Left lobe of liver (tissue), 2 donors: ENCODE results near the gene IFNA16. TPM values are rescaled to one million over a fixed set of nuclear protein-coding genes. Genes with fewer than 3 reads are reported as not detected.
"Not testable (repeated sequence)": the region's sequence is repeated elsewhere in the genome, so short reads cannot be mapped to it uniquely, and the experiment has no call there.

Experiments used
- ATAC-seq: fragments of 200-7000 bp; cut with Tn5 transposase; one replicate; pipeline ENCODE4 v1.9.1; 2020; ENCODE audit warnings: mild to moderate bottlenecking, moderate library complexity
- DNase-seq: peaks from one replicate; pipeline ENCODE4 v3.0.0-alpha.2; 2020; ENCODE audit warnings: low spot score
- total RNA-seq: library from RNA; stranded (reverse); gene quantifications from one replicate; pipeline ENCODE4 v1.2.1, GENCODE V29; 2021
- donor health status: DM: no; HTN: no; CAD: no; lungs with moderate emphysema.
- donor health status: DM: no; HTN: yes; CAD: no.

Gene IFNA16
- total RNA-seq, 1 donor from 2014 or later: not detected

DNA sequence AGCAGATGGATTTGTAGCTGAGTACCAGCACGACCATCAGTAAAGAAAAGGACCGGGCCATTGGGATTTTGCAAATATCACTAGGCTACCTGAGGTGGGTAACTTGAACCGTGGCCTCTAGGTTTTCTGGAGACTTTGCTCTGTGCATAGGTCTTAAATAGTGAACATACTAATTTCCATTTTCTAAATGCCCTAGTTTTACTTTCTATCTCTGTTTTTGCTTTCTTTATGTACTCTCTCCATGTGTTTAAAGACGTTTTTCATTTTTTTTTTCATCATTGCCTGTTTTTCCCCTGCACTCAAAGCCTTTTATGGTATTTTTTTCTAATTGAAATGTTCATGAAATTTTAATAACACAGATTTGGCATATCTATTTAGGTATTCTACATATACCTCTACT lies 15.0 kb downstream of the IFNA16 start, which contains the start of gene IFNA7:
TSS of gene IFNA7 (minus strand) at position 101 of the 400 bp plus-strand sequence. CDS start at position 61, 40 bp downstream.
- not testable (repeated sequence) for ATAC-seq, DNase-seq

DNA sequence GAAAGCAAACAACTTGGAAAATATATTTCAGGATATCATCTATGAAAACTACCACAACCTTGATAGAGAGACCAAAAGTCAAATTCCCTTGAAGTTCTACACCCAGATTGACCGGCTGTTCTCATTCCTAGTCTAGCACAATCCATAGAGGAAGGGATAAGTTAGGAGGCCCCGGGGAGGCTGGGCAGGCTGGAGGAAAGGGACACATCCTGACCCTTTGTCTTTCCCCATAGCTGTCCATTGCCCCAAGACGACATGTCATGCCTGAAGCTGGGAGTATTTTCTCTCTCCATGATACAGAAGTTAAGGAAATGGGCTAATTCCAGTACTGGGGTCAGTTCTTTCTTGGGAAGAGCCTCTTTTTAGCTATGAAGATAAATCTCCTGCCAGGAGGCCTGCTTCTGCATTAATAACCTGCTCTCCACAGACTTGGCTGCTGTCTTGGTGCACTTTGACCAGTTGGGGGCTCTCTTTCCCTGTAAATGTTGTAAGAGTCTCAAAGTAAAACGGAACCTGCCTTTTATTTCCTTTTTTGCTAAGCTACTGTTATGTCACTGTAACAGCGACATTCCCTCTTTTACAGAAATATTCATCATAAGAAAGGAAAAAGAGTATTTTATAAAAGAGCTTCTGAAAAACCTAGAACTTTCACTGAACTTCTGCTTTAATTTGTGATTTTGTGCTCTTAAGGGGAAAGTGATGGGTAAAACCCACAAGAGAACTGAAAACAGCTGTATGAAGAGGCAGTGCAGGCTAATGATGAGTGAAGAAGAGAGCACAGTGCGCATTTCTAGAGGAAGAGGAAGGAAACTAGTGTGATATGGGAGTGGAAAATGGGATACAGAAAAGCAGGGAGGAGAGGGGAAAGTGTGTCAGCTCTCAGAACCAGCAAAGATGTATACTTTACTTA lies 22.0 kb downstream of the IFNA16 start:
- peak; percentile 69 for ATAC-seq
- DNase-seq: not testable (repeated sequence)

GRCh38 chr9:21187487-21187886 lies 29.6 kb downstream of the IFNA16 start, which contains the start of gene IFNA4:
TSS of gene IFNA4 (minus strand) at chr9:21187587. CDS start at chr9:21187531, 56 bp downstream.
- ATAC-seq, DNase-seq: not testable (repeated sequence)

DNA sequence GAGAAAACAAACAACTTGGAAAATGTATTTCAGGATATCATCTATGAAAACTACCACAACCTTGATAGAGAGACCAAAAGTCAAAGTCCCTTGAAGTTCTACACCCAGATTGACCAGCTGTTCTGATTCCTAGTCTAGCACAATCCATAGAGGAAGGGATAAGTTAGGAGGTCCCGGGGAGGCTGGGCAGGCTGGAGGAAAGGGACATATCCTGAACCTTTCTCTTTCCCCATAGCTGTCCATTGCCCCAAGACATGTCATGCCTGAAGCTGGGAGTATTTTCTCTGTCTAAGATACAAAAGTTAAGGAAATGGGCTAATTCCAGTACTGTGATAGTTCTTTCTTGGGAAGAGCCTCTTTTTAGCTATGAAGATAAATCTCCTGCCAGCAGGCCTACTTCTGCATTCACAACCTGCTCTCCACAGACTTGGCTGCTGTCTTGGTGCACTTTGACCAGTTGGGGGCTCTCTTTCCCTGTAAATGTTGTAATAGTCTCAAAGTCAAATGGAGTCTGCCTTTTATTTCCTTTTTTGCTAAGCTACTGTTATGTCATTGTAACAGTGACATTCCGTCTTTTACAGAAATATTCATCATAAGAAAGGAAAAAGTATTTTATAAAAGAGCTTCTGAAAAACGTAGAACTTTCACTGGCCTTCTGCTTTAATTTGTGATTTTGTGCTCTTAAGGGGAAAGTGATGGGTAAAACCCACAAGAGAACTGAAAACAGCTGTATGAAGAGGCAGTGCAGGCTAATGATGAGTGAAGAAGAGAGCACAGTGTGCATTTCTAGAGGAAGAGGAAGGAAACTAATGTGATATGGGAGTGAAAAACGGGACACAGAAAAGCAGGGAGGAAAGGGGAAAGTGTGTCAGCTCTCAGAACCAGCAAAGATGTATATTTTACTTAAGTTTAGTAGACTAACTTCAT lies 34.0 kb downstream of the IFNA16 start:
- peak; percentile 66 for ATAC-seq
- not testable (repeated sequence) for DNase-seq

DNA sequence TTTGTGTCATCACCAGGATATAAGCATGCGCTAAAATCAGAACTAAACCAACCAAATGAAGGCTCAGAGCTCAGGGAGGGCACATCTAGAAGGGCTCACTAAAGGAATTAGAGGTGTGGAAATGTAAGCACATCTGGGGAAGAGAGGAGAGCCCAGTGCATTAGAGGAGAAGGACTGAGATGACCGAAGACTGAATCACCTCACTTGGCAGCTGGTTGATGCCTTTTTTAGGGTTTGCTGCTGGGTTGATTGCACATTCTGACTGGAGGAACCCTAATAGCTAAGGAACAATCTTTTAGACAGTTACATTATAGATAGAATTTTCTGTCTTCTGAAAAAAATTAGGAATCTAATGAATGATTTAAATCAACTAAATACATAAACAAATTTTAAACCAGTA lies 42.4 kb downstream of the IFNA16 start:
- ATAC-seq: no peak
- no peak for DNase-seq

DNA sequence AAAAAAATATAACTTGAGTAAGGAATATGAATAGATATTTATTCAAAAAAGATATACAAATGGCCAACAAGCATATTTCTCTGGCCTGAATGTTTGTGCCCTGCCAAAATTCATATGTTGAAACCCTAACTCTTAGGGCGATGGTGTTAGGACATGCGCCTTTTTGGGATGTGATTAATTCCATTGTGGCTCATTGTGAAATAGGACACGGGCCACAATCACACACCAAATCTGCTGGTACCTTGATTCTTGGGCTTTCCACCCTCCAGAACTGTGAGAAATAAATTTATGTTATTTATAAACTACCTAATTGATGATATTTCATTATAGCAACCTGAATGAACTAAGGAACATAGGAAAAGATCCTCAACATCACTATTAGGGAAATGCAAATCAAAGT lies 45.0 kb downstream of the IFNA16 start:
- ATAC-seq (no peak), DNase-seq (no peak)

DNA sequence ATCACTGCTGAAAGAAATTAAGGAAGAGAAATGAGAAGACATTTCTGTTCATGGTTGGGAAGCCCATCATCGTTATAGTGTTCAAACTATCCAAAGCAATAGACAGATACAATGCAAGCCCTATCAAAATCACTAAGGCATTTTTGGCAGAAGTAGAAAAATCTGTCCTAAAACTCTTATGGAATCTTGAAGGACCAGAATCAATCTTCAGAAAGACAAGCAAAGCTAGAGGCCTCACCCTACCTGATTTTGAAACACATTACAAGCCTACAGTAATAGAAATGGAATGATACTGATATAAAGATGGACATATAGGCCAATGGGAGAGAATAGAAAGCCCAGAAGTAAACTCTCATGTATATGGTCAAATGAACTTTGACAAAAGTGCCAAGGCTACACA lies 45.8 kb downstream of the IFNA16 start:
- ATAC-seq (no peak), DNase-seq (no peak)

DNA sequence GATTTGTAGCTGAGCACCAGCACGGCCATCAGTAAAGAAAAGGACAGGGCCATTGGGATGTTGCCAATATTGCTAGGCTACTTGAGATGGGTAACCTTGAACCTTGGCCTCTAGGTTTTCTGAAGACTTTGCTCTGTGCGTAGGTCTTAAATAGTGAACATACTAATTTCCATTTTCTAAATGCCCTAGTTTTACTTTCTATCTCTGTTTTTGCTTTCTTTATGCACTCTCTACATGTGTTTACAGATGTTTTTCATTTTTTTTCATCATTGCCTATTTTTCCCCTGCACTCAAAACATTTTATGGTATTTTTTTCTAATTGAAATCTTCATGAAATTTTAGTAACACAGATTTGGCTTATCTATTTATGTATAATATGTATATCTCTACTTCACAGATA lies 50.6 kb downstream of the IFNA16 start, which contains the start of gene IFNA21:
TSS of gene IFNA21 (minus strand) at position 101 of the 400 bp plus-strand sequence. CDS start at position 53, 48 bp downstream.
- not testable (repeated sequence) for ATAC-seq, DNase-seq

Other genes with a start within 250 kb of the IFNA16 start
- gene HACD4, start 185.7 kb downstream of the IFNA16 start, total RNA-seq: 0.13 TPM
- gene IFNB1, start 139.4 kb downstream of the IFNA16 start, total RNA-seq: not detected
- not detected for gene IFNW1, start 75.5 kb downstream of the IFNA16 start, total RNA-seq
- not detected for gene IFNA21, start 50.7 kb downstream of the IFNA16 start, total RNA-seq
- gene IFNA4, start 29.7 kb downstream of the IFNA16 start, total RNA-seq: not detected
- not detected for gene IFNA7, start 15.1 kb downstream of the IFNA16 start, total RNA-seq
- gene IFNA10, start 10.2 kb downstream of the IFNA16 start, total RNA-seq: not detected
- not detected for gene IFNA17, start 10.9 kb upstream of the IFNA16 start, total RNA-seq
- gene IFNA14, start 22.7 kb upstream of the IFNA16 start, total RNA-seq: not detected
- not detected for gene IFNA5, start 88.0 kb upstream of the IFNA16 start, total RNA-seq
- 6.2 TPM for gene KLHL9, start 118.1 kb upstream of the IFNA16 start, total RNA-seq
- gene IFNA6, start 133.6 kb upstream of the IFNA16 start, total RNA-seq: not detected
- not detected for gene IFNA13, start 150.7 kb upstream of the IFNA16 start, total RNA-seq
- not detected for gene IFNA2, start 168.1 kb upstream of the IFNA16 start, total RNA-seq
- not detected for gene IFNA8, start 191.8 kb upstream of the IFNA16 start, total RNA-seq
- gene IFNA1, start 223.1 kb upstream of the IFNA16 start, total RNA-seq: not detected